Stimulated activated CD8-positive, alpha-beta memory T cell treated with anti-CD3 and anti-CD28 coated beads, Interleukin-15, amount 100 ng/mL, for 4 hours (primary cell): ENCODE measurements around the gene ACACB.

Experiments
- DNase-seq, 2 donors: peaks; one replicate each; pipeline ENCODE4 v3.0.0-alpha.2; 2020; ENCODE audit warnings: low read depth in 2 of 2

ACACB gene

GRCh38 chr12:109214131-109214530 lies 97.7 kb downstream of the ACACB start:
- no peak for DNase-seq

GRCh38 chr12:109218996-109219395 lies 102.6 kb downstream of the ACACB start:
- DNase-seq: no peak

GRCh38 chr12:109219938-109220337 lies 103.6 kb downstream of the ACACB start:
- DNase-seq: no peak

GRCh38 chr12:109221277-109221931 lies 105.0 kb downstream of the ACACB start:
- no peak for DNase-seq

GRCh38 chr12:109222062-109222461 lies 105.7 kb downstream of the ACACB start:
- DNase-seq: no peak

- no peak for DNase-seq
Observed at GRCh38 chr12:109222496-109222895, 106.1 kb downstream of the ACACB start.

GRCh38 chr12:109223211-109223610 lies 106.8 kb downstream of the ACACB start:
- no peak for DNase-seq

- no peak for DNase-seq
Observed at GRCh38 chr12:109223868-109224267, 107.5 kb downstream of the ACACB start.

GRCh38 chr12:109228664-109229063 lies 112.3 kb downstream of the ACACB start:
- DNase-seq: no peak

- DNase-seq: no peak
Observed at GRCh38 chr12:109230193-109230592, 113.8 kb downstream of the ACACB start.

- no peak for DNase-seq
Observed at GRCh38 chr12:109232731-109233130, 116.3 kb downstream of the ACACB start.

GRCh38 chr12:109234012-109234411 lies 117.6 kb downstream of the ACACB start:
- DNase-seq: no peak

- DNase-seq: no peak
Observed at GRCh38 chr12:109236257-109236656, 119.9 kb downstream of the ACACB start.

- no peak for DNase-seq
Observed at GRCh38 chr12:109239179-109239578, 122.8 kb downstream of the ACACB start.

GRCh38 chr12:109239691-109240090 lies 123.3 kb downstream of the ACACB start:
- no peak for DNase-seq

- DNase-seq: no peak
Observed at GRCh38 chr12:109240365-109240764, 124.0 kb downstream of the ACACB start.

- DNase-seq: no peak
Observed at GRCh38 chr12:109241936-109242335, 125.5 kb downstream of the ACACB start.

GRCh38 chr12:109244073-109244472 lies 127.7 kb downstream of the ACACB start:
- no peak for DNase-seq

- DNase-seq: no peak
Observed at GRCh38 chr12:109246221-109246620, 129.8 kb downstream of the ACACB start.

- DNase-seq: no peak
Observed at GRCh38 chr12:109247831-109248654, 131.7 kb downstream of the ACACB start.

GRCh38 chr12:109250523-109250922 lies 134.1 kb downstream of the ACACB start:
- DNase-seq: no peak

GRCh38 chr12:109252799-109253198 lies 136.4 kb downstream of the ACACB start:
- DNase-seq: no peak

GRCh38 chr12:109253913-109254544 lies 137.6 kb downstream of the ACACB start:
- DNase-seq: no peak
